BLaER1 (cell line): ENCODE data around the gene CDK11B.
A peak's percentile ranks its signal among the peaks of the same experiment; 100 is the strongest.
"Not testable (repeated sequence)": the region's sequence is repeated elsewhere in the genome, so short reads cannot be mapped to it uniquely, and the experiment has no call there.

ENCODE experiments used
- H3K27ac ChIP-seq: shearing (Covaris generic); formaldehyde crosslinking; 2 replicates; pipeline ENCODE4 v1.8.1; 2022
- H3K27me3 ChIP-seq: shearing (Covaris generic); formaldehyde crosslinking; 2 replicates; pipeline ENCODE4 v1.8.1; 2022
- H3K36me3 ChIP-seq: shearing (Covaris generic); formaldehyde crosslinking; 2 replicates; pipeline ENCODE4 v1.8.1; 2022
- H3K4me1 ChIP-seq: shearing (Covaris generic); formaldehyde crosslinking; 2 replicates; pipeline ENCODE4 v1.8.1; 2022
- H3K4me2 ChIP-seq: shearing (Covaris generic); formaldehyde crosslinking; 2 replicates; pipeline ENCODE4 v1.8.1; 2022
- H3K4me3 ChIP-seq: shearing (Covaris generic); formaldehyde crosslinking; 2 replicates; pipeline ENCODE4 v1.8.1; 2022
- H3K9ac ChIP-seq: shearing (Covaris generic); formaldehyde crosslinking; 2 replicates; pipeline ENCODE4 v1.8.1; 2022
- H3K9me3 ChIP-seq: shearing (Covaris generic); formaldehyde crosslinking; 2 replicates; pipeline ENCODE4 v1.8.1; 2022
- H4K20me1 ChIP-seq: shearing (Covaris generic); formaldehyde crosslinking; 2 replicates; pipeline ENCODE4 v1.8.1; 2022
- Cebpa-rat ChIP-seq: shearing (Covaris generic); IDR thresholded peaks from 2 replicates; pipeline ENCODE4 v1.8.1; 2022

Gene CDK11B

GRCh38 chr1:1669468-1670440 is 10.9 kb upstream of the CDK11B start:
- H3K4me1 ChIP-seq, result no peaks in the 10 kb centered on the region
- no peak overlapping the region for H3K4me3 ChIP-seq
- no peak overlapping the region for H3K27ac ChIP-seq
- no peak overlapping the region for H3K9ac ChIP-seq
- H3K9me3 ChIP-seq, result no peaks in the 10 kb centered on the region
- TF ChIP-seq Cebpa-rat, result no peak
- peaks cover 84% of the 10 kb centered on the region for H3K36me3 ChIP-seq
- H4K20me1 ChIP-seq, result peaks cover 47% of the 10 kb centered on the region
- H3K27me3 ChIP-seq, result no peaks in the 10 kb centered on the region
- no peak overlapping the region for H3K4me2 ChIP-seq

DNA sequence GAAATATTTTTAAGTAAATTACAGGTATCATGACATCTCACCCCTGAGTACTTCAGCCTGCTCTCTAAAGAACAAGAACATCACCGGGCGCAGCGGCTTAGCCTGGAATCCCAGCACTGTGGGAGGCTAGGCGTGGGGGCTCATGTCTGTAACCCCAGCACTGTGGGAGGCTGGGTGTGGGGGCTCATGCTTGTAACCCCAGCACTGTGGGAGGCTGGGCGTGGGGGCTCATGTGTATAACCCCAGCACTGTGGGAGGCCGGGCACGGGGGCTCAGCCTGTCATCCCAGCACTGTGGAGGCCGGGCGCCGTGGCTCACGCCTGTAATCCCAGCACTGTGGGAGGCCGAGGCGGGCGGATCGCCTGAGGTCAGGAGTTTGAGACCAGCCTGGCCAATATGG is 7.7 kb upstream of the CDK11B start:
- Histone ChIP-seq H3K27me3 (no peaks in the 10 kb centered on the region), H3K36me3 (peaks cover 63% of the 10 kb centered on the region), H4K20me1 (peaks cover 27% of the 10 kb centered on the region), H3K4me2 (no peak overlapping the region), H3K4me3 (no peak overlapping the region), H3K4me1 (no peaks in the 10 kb centered on the region), H3K9ac (no peak overlapping the region), H3K27ac (no peak overlapping the region), H3K9me3 (no peaks in the 10 kb centered on the region)
- TF ChIP-seq Cebpa-rat, result no peak

- no peak for TF ChIP-seq Cebpa-rat
- no peak overlapping the region for H3K4me3 ChIP-seq
- H3K4me1 ChIP-seq, result no peaks in the 10 kb centered on the region
- H3K27ac ChIP-seq, result no peak overlapping the region
- H4K20me1 ChIP-seq, result peaks cover 20% of the 10 kb centered on the region; the same call in 1 of the 2 replicates
- no peak overlapping the region for H3K9ac ChIP-seq
- peaks cover 56% of the 10 kb centered on the region for H3K36me3 ChIP-seq
- no peaks in the 10 kb centered on the region for H3K9me3 ChIP-seq
- H3K4me2 ChIP-seq, result no peak overlapping the region
- H3K27me3 ChIP-seq, result no peaks in the 10 kb centered on the region
These were observed 7.0 kb upstream of the CDK11B start for GRCh38 chr1:1665815-1666251.

DNA sequence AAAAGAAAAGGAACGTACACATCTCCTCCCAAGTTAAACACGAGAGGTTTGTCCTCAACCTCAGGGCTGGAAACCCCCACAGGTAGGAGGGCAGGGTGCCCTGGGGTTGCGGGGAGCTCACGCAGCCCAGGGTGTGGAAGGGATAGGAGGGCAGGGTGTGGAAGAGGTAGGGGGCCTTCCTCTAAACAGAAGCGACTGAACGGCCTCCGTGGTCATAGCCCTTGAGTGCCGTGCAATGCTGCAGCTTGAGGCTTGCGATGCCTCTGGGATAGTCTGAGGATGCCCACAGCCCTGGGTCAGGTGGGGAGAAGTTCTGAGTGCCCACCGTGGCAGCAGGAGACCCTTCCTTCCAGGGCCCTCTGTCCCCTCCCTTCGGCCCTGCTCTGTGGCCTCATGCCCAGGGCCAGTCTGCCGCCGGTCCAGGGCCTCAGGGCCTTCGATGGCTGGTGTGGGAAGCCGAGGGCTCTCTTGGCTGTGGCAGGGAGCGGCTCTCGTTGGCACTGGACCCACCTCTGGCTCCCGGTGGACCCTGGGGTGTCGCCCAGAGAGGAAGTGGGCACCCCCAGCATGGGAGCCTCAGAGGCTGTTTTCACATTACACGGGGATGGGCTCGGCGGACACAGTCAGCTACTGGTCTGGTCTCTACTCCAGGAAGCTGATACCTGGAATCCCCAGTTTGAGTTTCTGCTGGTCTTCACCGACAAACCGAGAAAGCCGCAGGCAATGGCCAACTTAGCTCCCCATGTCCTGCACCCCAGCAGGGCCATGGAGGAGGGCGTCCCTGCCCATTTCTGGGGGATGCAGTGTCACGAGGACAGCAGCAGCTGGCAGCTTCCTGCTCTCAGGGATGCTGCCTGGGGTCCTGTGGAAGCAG is 6.4 kb upstream of the CDK11B start:
- no peak overlapping the region for H3K4me3 ChIP-seq
- no peaks in the 10 kb centered on the region for H3K9me3 ChIP-seq
- peaks cover 50% of the 10 kb centered on the region for H3K36me3 ChIP-seq
- H3K4me1 ChIP-seq, result no peaks in the 10 kb centered on the region
- H3K27ac ChIP-seq, result no peak overlapping the region
- TF ChIP-seq Cebpa-rat, result no peak
- peaks cover 19% of the 10 kb centered on the region; the same call in 1 of the 2 replicates for H4K20me1 ChIP-seq
- no peak overlapping the region for H3K4me2 ChIP-seq
- H3K27me3 ChIP-seq, result no peaks in the 10 kb centered on the region
- H3K9ac ChIP-seq, result no peak overlapping the region

DNA sequence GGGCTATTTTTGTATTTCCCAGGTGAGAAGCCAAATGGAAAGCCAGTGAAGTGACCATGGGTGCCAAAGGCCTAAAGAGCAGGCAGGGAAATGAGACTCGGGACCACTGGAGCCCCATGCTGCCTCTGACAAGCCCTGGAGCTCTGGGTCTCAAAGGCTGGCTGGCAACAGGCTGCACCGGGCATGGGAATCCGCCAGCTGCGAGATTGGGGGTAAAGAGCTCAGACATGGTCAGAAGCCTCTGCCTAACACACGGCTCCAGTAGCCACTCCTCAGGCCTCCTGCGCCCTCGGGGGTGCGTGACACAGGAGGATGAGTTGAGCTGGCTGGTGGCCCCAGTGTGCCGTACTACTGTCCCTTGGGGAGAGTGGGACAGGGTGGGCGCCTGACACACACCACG is 5.5 kb upstream of the CDK11B start:
- not testable (repeated sequence) for H3K27me3 ChIP-seq, H3K27ac ChIP-seq, H3K9me3 ChIP-seq, H3K9ac ChIP-seq, H3K4me1 ChIP-seq, H3K4me3 ChIP-seq, H3K4me2 ChIP-seq
- H4K20me1 ChIP-seq, result 0 out of 2 replicates have a peak, but pooled peaks cover 11% of the 10 kb centered on the region
- H3K36me3 ChIP-seq, result peaks cover 41% of the 10 kb centered on the region

GRCh38 chr1:1662830-1663560 is 4.2 kb upstream of the CDK11B start:
- Histone ChIP-seq H4K20me1 (0 out of 2 replicates have a peak, but pooled peaks cover 11% of the 10 kb centered on the region), H3K36me3 (peaks cover 28% of the 10 kb centered on the region)
- H3K27ac ChIP-seq, H3K4me3 ChIP-seq, H3K9ac ChIP-seq, H3K4me2 ChIP-seq, H3K27me3 ChIP-seq, H3K4me1 ChIP-seq, H3K9me3 ChIP-seq: not testable (repeated sequence)

- H3K9me3 ChIP-seq, H3K27me3 ChIP-seq, H3K9ac ChIP-seq, H3K4me2 ChIP-seq, H3K27ac ChIP-seq, H3K4me1 ChIP-seq, H3K4me3 ChIP-seq: not testable (repeated sequence)
- H4K20me1 ChIP-seq, result 0 out of 2 replicates have a peak, but pooled peaks cover 11% of the 10 kb centered on the region
- H3K36me3 ChIP-seq, result peaks cover 24% of the 10 kb centered on the region
These were observed 3.6 kb upstream of the CDK11B start for GRCh38 chr1:1662392-1662791.

GRCh38 chr1:1648265-1648664 is 10.5 kb downstream of the CDK11B start:
- not testable (repeated sequence) for H3K9ac ChIP-seq, H3K4me2 ChIP-seq, H3K27ac ChIP-seq, H3K27me3 ChIP-seq, H4K20me1 ChIP-seq, H3K4me3 ChIP-seq, H3K4me1 ChIP-seq, H3K9me3 ChIP-seq
- peaks cover 73% of the 10 kb centered on the region for H3K36me3 ChIP-seq

GRCh38 chr1:1647567-1648241 is 11.1 kb downstream of the CDK11B start:
- not testable (repeated sequence) for H3K9me3 ChIP-seq, H3K27me3 ChIP-seq, H3K4me3 ChIP-seq, H3K4me1 ChIP-seq, H3K4me2 ChIP-seq, H4K20me1 ChIP-seq, H3K27ac ChIP-seq
- Histone ChIP-seq H3K36me3 (peaks cover 68% of the 10 kb centered on the region), H3K9ac (0 out of 2 replicates have a peak overlapping the region, but pooled peaks have one; percentile 45)

- peaks cover 54% of the 10 kb centered on the region for H3K36me3 ChIP-seq
- H4K20me1 ChIP-seq, H3K4me2 ChIP-seq, H3K9ac ChIP-seq, H3K27ac ChIP-seq, H3K4me3 ChIP-seq, H3K9me3 ChIP-seq, H3K4me1 ChIP-seq, H3K27me3 ChIP-seq: not testable (repeated sequence)
These were observed 12.5 kb downstream of the CDK11B start for GRCh38 chr1:1646326-1646725.

- H3K4me2 ChIP-seq, H3K4me1 ChIP-seq, H3K27ac ChIP-seq, H3K9ac ChIP-seq, H3K4me3 ChIP-seq, H4K20me1 ChIP-seq, H3K27me3 ChIP-seq, H3K9me3 ChIP-seq: not testable (repeated sequence)
- H3K36me3 ChIP-seq, result peaks cover 39% of the 10 kb centered on the region
These were observed 17.9 kb downstream of the CDK11B start for GRCh38 chr1:1640711-1641461.

DNA sequence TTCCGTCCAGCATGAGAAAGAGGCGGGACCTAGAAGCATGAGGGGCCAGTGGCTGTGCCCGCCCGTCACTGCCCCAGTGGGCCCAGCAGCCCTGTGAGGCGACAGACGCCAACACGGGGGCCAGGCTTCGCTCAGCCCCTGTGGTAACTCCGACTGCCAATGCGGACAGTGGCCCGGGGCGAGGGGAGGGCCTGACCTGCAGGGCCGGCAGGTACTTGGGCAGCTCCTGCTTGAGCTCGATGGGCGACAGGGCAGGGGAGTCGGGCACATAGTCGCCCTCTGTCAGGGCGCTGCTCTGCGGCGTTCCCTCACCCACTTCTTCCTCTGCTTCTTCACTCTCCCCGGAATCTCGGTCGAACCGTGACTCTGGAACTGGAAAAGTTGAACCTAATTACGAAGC is 18.7 kb downstream of the CDK11B start:
- not testable (repeated sequence) for H3K9ac ChIP-seq, H3K4me2 ChIP-seq, H3K27me3 ChIP-seq, H3K4me3 ChIP-seq, H3K27ac ChIP-seq, H3K9me3 ChIP-seq, H3K4me1 ChIP-seq, H4K20me1 ChIP-seq
- H3K36me3 ChIP-seq, result peaks cover 35% of the 10 kb centered on the region
